Endothelial cell of umbilical vein (primary cell): ENCODE measurements around the gene SUCNR1. TPM values are rescaled to one million over a fixed set of nuclear protein-coding genes. Genes with fewer than 3 reads are reported as not detected.

Experiments
- BruUV-seq: library from RNA; stranded (reverse); fragments of 400-500 nt; replicated peaks from 2 replicates; lab custom pipeline; 2021; lab: Mats Ljungman, UMichigan
- CTCF ChIA-PET: fragments of 300-600, 350-600 bp; sonication (Branson Sonifier 250); formaldehyde crosslinking; loops from one replicate; lab custom pipeline; 2021; ENCODE audit warnings: antibody characterized with exemption, inconsistent platforms; lab: Charles Lee
- POLR2A ChIA-PET: fragments of 300-600, 350-600 bp; sonication (Branson Sonifier 250); formaldehyde crosslinking; loops from one replicate; lab custom pipeline; 2021; ENCODE audit warnings: antibody characterized with exemption, inconsistent platforms; lab: Charles Lee
- DNase-seq: peaks from one replicate; pipeline ENCODE4 v3.0.0-alpha.2; 2011; ENCODE audit warnings: low read depth, low spot score
- FAIRE-seq: peaks from 2 replicates; lab custom pipeline; 2011; peaks lifted over from hg19 to GRCh38; lab: Jason Lieb, UNC
- H2AFZ ChIP-seq: 2 replicates; pipeline ENCODE4 v1.6.0; 2012; ENCODE audit warnings: low read depth, low read length, control low read depth, inconsistent platforms
- H3K27ac ChIP-seq: 2 replicates; pipeline ENCODE4 v1.5.1; 2011; ENCODE audit warnings: low read depth, mild to moderate bottlenecking, control low read depth, low read length, moderate library complexity; ENCODE audit not compliant: insufficient read depth
- H3K27me3 ChIP-seq, 2 experiments: 2 replicates each; pipeline versions ENCODE4 v1.6.0 to v1.6.1; 2011; ENCODE audit warnings: low read length in 2 of 2, mixed read lengths in 1 of 2; ENCODE audit not compliant: control insufficient read depth in 2 of 2, insufficient read depth in 2 of 2
- H3K36me3 ChIP-seq, 2 experiments: 2 replicates in 1 of 2; 3 replicates in 1 of 2; pipeline ENCODE4 v1.5.1; 2011; ENCODE audit warnings: low read length in 2 of 2, mild to moderate bottlenecking in 1 of 2, moderate library complexity in 1 of 2; ENCODE audit not compliant: control insufficient read depth in 2 of 2, insufficient read depth in 2 of 2; ENCODE audit errors: extremely low read depth in 1 of 2
- H3K4me1 ChIP-seq: 3 replicates; pipeline ENCODE4 v1.5.1; 2011; ENCODE audit warnings: mild to moderate bottlenecking, low read length; ENCODE audit not compliant: control insufficient read depth, insufficient read depth; ENCODE audit errors: extremely low read depth
- H3K4me2 ChIP-seq: 2 replicates; pipeline ENCODE4 v1.6.1; 2011; ENCODE audit warnings: low read length, control low read depth, mixed read lengths; ENCODE audit not compliant: insufficient read depth
- H3K4me3 ChIP-seq, 3 experiments: fragments of 200-600 bp in 1 of 3; sonication (generic), shearing (Covaris generic) in 1 of 3; replicated peaks in 1 of 3; 2 replicates each; pipeline ENCODE4 v1.5.1; 2011 to 2016; ENCODE audit warnings: control low read depth in 3 of 3, low read length in 3 of 3, mild to moderate bottlenecking in 2 of 3, inconsistent platforms in 1 of 3, low read depth in 1 of 3, moderate library complexity in 1 of 3; ENCODE audit not compliant: insufficient read depth in 1 of 3
- H3K79me2 ChIP-seq: 2 replicates; pipeline ENCODE4 v1.6.0; 2012; ENCODE audit warnings: low read length, inconsistent platforms; ENCODE audit not compliant: control insufficient read depth, insufficient read depth
- H3K9ac ChIP-seq: replicated peaks from 2 replicates; pipeline ENCODE3; 2011; ENCODE audit warnings: low read length, control low read depth; ENCODE audit not compliant: insufficient read depth; ENCODE audit errors: extremely low read depth
- H3K9me1 ChIP-seq: replicated peaks from 3 replicates; pipeline ENCODE4 v1.6.0; 2011; ENCODE audit warnings: mild to moderate bottlenecking, low read length; ENCODE audit not compliant: control insufficient read depth, insufficient read depth; ENCODE audit errors: extremely low read depth
- H3K9me3 ChIP-seq: replicated peaks from 2 replicates; pipeline ENCODE4 v1.5.1; 2012; ENCODE audit warnings: low read length, inconsistent platforms; ENCODE audit not compliant: control insufficient read depth, insufficient read depth
- H4K20me1 ChIP-seq: replicated peaks from 2 replicates; pipeline ENCODE3; 2011; ENCODE audit warnings: mild to moderate bottlenecking, low read length; ENCODE audit not compliant: control insufficient read depth, insufficient read depth; ENCODE audit errors: extremely low read depth
- CTCF ChIP-seq, 2 donors: IDR thresholded peaks; 1 replicate in 1 of 2; 2 replicates in 1 of 2; pipeline ENCODE4 v1.5.1; 2011; ENCODE audit warnings: low read length in 2 of 2, mild to moderate bottlenecking in 2 of 2, moderate library complexity in 2 of 2, control low read depth in 1 of 2, inconsistent platforms in 1 of 2, low read depth in 1 of 2; ENCODE audit not compliant: insufficient read depth in 1 of 2; ENCODE audit errors: extremely low read depth in 1 of 2
- EZH2 ChIP-seq: IDR thresholded peaks from 2 replicates; pipeline ENCODE4 v1.6.1; 2012; ENCODE audit warnings: borderline replicate concordance, low read depth, mild to moderate bottlenecking, moderate library complexity, low read length, inconsistent platforms; ENCODE audit not compliant: severe bottlenecking
- FOS ChIP-seq: IDR thresholded peaks from 2 replicates; pipeline ENCODE4 v1.6.1; 2011; ENCODE audit warnings: mild to moderate bottlenecking, low read length, moderate library complexity, borderline replicate concordance; ENCODE audit not compliant: insufficient read depth
- GATA2 ChIP-seq: IDR thresholded peaks from 2 replicates; pipeline ENCODE4 v1.7.0; 2011; ENCODE audit warnings: low read depth, mild to moderate bottlenecking, moderate library complexity, mixed read lengths, low read length; ENCODE audit not compliant: insufficient read length, insufficient read depth
- JUN ChIP-seq: IDR thresholded peaks from 2 replicates; pipeline ENCODE4 v1.6.1; 2011; ENCODE audit warnings: borderline replicate concordance, low read depth; ENCODE audit not compliant: insufficient read length, insufficient read depth
- MAX ChIP-seq: IDR thresholded peaks from 2 replicates; pipeline ENCODE4 v1.6.1; 2011; ENCODE audit not compliant: insufficient read depth, insufficient read length
- MYC ChIP-seq: IDR thresholded peaks from one replicate; pipeline ENCODE4 v1.6.1; 2011; ENCODE audit warnings: mild to moderate bottlenecking, low read depth, low read length
- POLR2A ChIP-seq: IDR thresholded peaks from 2 replicates; pipeline ENCODE4 v1.6.1; 2012; ENCODE audit warnings: low read depth, mild to moderate bottlenecking, control low read depth, low read length
- POLR2AphosphoS5 ChIP-seq: IDR thresholded peaks from 2 replicates; pipeline ENCODE4 v1.6.1; 2012; ENCODE audit warnings: low read depth, mild to moderate bottlenecking, control low read depth, low read length, moderate library complexity; ENCODE audit not compliant: insufficient read depth
- dilution Hi-C: fragments of 300-500 bp; cut with MboI; formaldehyde crosslinking; loops from one replicate; pipeline ENCODE4 v1.15.0; 2019; ENCODE audit warnings: low sequenced_read_pairs; ENCODE audit not compliant: extremely low pct_ligation_motif_present
- intact Hi-C: fragments of 100-400 bp; cut with micrococcal nuclease; formaldehyde crosslinking; loops from one replicate; pipeline ENCODE4 v1.10.0; 2022
- polyA plus RNA-seq, 4 experiments: library from polyadenylated mRNA; depleted of rRNA in 3 of 4; stranded (reverse) in 3 of 4; unstranded in 1 of 4; fragments of >200 nt; gene quantifications; 2 replicates each; pipeline versions ENCODE4 v1.2.1 to v1.2.3, GENCODE V29; 2011 to 2012; ENCODE audit warnings: missing spikeins in 1 of 4
- total RNA-seq: library from RNA; stranded (reverse); gene quantifications from 2 replicates; pipeline ENCODE4 v1.2.3, GENCODE V29; 2021

Gene SUCNR1
- total and polyA plus RNA-seq, 2 donors (not counting 3 experiments of a cell fraction or from before 2014, with no cell fraction given), result not detected

GRCh38 chr3:151912028-151912427, 38.6 kb downstream of the SUCNR1 start:
- CTCF ChIA-PET, result interaction anchor here (1.2 kb wide), 1 partner anchor 12 kb away, joined by 3 read pairs; no protein-coding TSS in a partner anchor
- Histone ChIP-seq H3K9me3 (no peaks in the 10 kb centered on the region), H3K9me1 (no peaks in the 10 kb centered on the region), H3K27ac (peak overlapping the region; percentile 22), H3K9ac (no peak overlapping the region), H3K4me3 (no peak overlapping the region), H2AFZ (no peak overlapping the region), H3K4me2 (no peak overlapping the region), H3K4me1 (peaks cover 21% of the 10 kb centered on the region), H3K27me3 (no peaks in the 10 kb centered on the region), H3K36me3 (no peaks in the 10 kb centered on the region), H4K20me1 (no peaks in the 10 kb centered on the region), H3K79me2 (no peaks in the 10 kb centered on the region)
- TF ChIP-seq GATA2, result no peak
- peak; percentile 38 for TF ChIP-seq JUN
- peak; percentile 62 for TF ChIP-seq FOS
- no peak for TF ChIP-seq POLR2AphosphoS5
- no peak for TF ChIP-seq MAX
- TF ChIP-seq POLR2A, result no peak
- no TSS peak for BruUV-seq
- DNase-seq (peak; percentile 65), FAIRE-seq (peak; percentile 72)
- intact Hi-C loops (no loop called here), dilution Hi-C loops (no loop called here)
- POLR2A ChIA-PET, result no interaction called here

GRCh38 chr3:151916781-151917180, 43.3 kb downstream of the SUCNR1 start:
- POLR2A ChIA-PET, result no interaction called here
- TF ChIP-seq FOS (no peak), GATA2 (no peak), MAX (no peak), MYC (no peak), CTCF (IDR thresholded peaks at IDR 0.05; ENCODE audit: extremely low read depth in 1 of 2, insufficient read depth in 1 of 2, low read depth in 1 of 2, low read length in 2 of 2) (no peak), EZH2 (no peak), POLR2A (no peak), POLR2AphosphoS5 (no peak), JUN (no peak)
- no peak overlapping the region for H3K4me3 ChIP-seq
- H2AFZ ChIP-seq, result no peak overlapping the region
- no peaks in the 10 kb centered on the region for H3K79me2 ChIP-seq
- intact Hi-C loops, result loop anchor here (5.0 kb wide), 1 partner anchor 606 kb away; no protein-coding TSS in a partner anchor
- no peaks in the 10 kb centered on the region for H4K20me1 ChIP-seq
- no peaks in the 10 kb centered on the region for H3K36me3 ChIP-seq
- CTCF ChIA-PET, result interaction anchor here (0.7 to 2.3 kb wide), 9 partner anchors 13 to 555 kb away, joined by 3 to 16 read pairs (median 3); no protein-coding TSS in a partner anchor
- FAIRE-seq (no peak), DNase-seq (no peak)
- no peaks in the 10 kb centered on the region for H3K27me3 ChIP-seq
- dilution Hi-C loops, result no loop called here
- H3K4me1 ChIP-seq, result no peaks in the 10 kb centered on the region
- no peak overlapping the region for H3K4me2 ChIP-seq
- no peak overlapping the region for H3K9ac ChIP-seq
- no peaks in the 10 kb centered on the region for H3K9me3 ChIP-seq
- no peak overlapping the region for H3K27ac ChIP-seq
- no peaks in the 10 kb centered on the region for H3K9me1 ChIP-seq
- no TSS peak for BruUV-seq
